Measurements from ENCODE around the gene OR4K13.

OR4K13 gene

DNA sequence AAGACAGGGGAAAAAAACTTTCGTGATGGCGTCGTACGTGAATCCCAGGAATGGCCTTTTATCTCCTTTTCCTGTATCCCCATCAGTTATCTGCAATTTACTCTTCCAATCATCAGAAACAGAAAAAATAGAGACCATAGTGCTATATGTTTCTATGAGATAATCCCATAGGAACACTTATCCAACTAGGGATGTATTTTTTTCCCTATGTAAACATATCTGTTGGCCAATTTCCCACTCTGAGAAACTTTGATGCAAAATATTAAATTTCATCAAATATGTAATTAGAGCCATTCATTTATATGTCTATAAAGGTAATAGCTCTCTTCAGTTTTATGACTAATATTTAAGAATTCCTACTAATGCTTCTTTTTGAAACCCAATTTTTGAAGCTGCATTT, at the start of gene OR4K13:
Gene OR4K13, minus strand, starts transcription at position 101 of the 400 bp plus-strand sequence. CDS start 1,280 bp downstream, outside the sequence.
- DNase-seq, result no peak

DNA sequence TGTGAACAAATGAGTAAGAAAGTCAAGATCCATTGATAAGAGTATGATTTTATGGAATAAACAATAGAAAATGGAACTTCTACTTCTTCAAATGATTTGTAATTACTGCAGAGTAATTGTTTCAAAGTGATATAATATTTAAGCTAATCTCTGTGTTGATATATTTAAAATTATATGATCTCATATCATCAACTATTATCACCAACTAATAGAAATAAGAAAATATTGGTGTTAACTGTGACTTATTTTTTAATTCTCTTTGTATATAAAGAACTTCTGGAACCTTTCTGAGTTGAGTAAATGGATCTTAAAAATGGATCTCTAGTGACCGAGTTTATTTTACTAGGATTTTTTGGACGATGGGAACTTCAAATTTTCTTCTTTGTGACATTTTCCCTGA, 23.9 kb upstream of the OR4K13 start, which contains the start of gene OR4L1:
Gene OR4L1, plus strand, starts transcription at position 301 of the 400 bp plus-strand sequence. Its CDS starts 0 bp downstream, at position 301.
- no peak for DNase-seq

DNA sequence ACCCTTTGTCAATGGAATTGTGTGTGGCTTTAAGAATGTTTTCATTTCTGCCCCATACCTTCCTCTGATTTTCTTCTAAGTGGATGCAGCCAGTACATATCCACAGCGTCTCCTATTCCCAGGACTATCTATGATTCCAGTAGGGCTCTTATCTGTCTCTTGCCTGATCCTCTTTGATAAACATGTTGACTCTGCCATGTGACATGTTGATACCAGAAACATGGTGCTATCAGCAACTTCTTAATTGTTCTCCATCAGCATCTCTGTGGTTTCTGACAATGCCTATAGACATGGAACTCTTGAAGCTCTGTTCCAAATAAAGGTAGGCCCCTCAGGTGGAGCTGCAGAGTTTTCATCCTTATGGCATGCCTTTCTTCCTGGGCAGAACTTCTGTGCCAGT, 12.4 kb upstream of the OR4K13 start:
- DNase-seq, result no peak

DNA sequence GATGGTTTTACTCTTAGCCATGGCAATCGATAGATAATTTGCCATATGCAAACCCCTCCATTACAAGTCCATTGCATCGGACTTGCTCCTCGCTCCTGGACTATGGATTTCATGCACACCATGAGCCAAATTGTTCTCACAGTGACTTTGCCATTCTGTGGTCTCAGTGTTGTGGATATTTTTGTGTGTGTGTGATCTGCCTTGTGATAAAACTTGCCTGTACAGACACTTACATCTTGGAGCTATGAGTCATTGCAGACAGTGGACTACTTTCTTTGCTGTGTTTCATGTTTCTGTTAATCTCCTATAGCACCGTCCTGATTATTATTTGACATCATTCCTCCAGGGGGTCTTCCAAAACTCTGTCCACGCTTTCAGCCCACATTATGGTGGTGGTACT, 8.4 kb upstream of the OR4K13 start:
- no peak for DNase-seq

GRCh38 chr14:20035449-20035848, 389 bp downstream of the OR4K13 start:
- DNase-seq, result no peak

GRCh38 chr14:20031058-20031457, 4.8 kb downstream of the OR4K13 start:
- no peak for DNase-seq

DNA sequence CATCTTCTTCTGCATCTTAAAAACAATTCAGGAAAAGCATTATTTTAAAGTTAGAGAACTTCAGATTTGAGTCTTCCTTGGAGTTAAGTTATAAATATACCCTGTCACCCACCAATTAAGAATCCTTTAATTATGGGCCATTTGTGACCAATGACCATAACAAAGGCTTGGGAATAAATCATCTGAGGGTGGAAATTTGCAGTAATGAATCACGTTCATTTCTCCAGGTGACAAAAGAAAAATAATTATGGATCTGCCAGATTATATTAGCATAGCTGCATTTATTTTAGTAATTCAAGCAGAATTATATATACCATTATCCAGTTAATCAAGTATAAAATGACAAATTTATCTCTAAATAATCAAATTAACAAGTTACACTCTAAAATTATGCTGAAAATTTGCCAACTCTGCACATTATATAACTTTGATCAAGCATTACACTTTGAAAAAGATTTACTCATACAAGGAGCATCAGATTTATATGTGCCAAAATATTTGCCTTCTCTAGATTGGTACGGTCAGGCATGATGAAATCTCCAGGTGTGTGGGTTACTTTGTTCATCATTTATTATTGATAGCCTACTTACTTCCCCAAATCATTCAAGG, 16.5 kb downstream of the OR4K13 start, which contains the start of gene OR4K14:
Gene OR4K14, minus strand, starts transcription at position 51 of the 609 bp plus-strand sequence. CDS start 4,114 bp downstream, outside the sequence.
- no peak for DNase-seq

- no peak for DNase-seq
Measured at GRCh38 chr14:20008156-20008555, 27.7 kb downstream of the OR4K13 start.

DNA sequence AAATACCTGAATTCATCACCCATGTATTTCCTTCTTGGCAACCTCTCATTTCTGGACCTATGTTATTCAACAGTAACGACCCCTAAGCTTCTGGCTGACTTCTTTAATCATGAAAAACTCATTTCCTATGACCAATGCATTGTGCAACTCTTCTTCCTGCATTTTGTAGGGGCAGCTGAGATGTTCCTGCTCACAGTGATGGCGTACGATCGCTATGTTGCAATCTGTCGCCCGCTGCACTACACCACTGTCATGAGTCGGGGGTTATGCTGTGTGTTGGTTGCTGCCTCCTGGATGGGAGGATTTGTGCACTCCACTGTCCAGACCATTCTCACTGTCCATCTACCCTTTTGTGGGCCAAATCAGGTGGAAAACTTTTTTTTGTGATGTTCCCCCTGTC, 33.5 kb downstream of the OR4K13 start:
- no peak for DNase-seq

GRCh38 chr14:20001863-20002262, 34.0 kb downstream of the OR4K13 start, which contains the start of gene OR4Q2:
OR4Q2 (plus strand) TSS chr14:20002163.
- no peak for DNase-seq

DNA sequence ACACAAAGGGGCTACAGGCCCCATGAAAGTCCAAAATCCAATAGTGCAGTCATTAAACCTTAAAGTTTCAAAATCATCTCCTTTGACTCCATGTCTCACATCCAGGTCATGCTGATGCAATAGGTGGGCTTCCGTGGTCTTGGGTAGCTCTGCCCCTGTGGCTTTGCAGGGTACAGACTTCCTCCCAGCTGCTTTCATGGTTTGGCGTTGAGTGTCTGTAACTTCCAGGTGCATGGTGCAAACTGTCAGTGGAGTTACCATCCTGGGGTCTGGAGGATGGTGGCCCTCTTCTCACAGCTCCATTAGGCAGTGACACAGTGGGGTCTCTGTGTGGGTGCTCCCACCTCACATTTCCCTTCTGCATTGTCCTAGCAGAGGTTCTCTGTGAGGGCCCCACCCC, 42.4 kb downstream of the OR4K13 start:
- no peak for DNase-seq
